ENCODE data around the gene SETD6. TPM values are rescaled to one million over a fixed set of nuclear protein-coding genes. Genes with fewer than 3 reads are reported as not detected.
A peak's percentile ranks its signal among the peaks of the same experiment; 100 is the strongest.

Gene SETD6
- total RNA-seq, 3 donors from 2014 or later (not counting 1 experiment from before 2014, with no cell fraction given), result 20.3 to 34.5 (median 21.3) TPM

DNA sequence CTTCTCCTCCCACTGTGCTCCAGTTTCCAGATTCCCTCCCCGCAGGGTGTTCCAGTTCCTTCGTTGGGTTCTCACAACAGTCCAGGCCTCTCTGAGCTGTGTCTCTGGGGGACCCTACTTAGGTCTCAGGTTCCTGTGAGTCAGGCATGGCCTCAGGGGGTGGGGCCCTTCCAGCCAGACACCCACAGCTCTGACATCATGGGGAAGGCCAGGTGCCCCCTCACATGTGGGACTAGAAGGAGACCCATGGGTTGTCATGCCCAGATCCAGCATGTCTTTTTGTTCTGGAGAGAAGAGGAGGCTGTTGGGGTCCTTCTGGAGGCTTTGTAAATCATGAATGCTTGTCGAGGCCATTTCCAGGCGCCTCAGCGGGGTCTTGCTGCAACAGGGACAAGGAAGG is 47.4 kb upstream of the SETD6 start:
- Mint-ChIP-seq H3K9me3 (no peaks in the 10 kb centered on the region), H3K4me1 (peaks cover 37 to 40% of the 10 kb centered on the region in 2 donors), H3K27me3 (ENCODE audit: low read depth in 2 of 2) (peaks cover 26 to 48% of the 10 kb centered on the region in 2 donors), H3K36me3 (no peaks in the 10 kb centered on the region), H3K4me3 (no peak overlapping the region), H3K27ac (no peak overlapping the region)
- ATAC-seq, result no peak
- no peak overlapping the region for H3K27ac ChIP-seq (ENCODE audit: low read length)
- no peak for DNase-seq
- no peak overlapping the region for H3K4me3 ChIP-seq (ENCODE audit: low read length)
- peaks cover 39% of the 10 kb centered on the region for H3K4me1 ChIP-seq (ENCODE audit: control insufficient read depth, insufficient read depth, low read length)
- intact Hi-C loops (cut with micrococcal nuclease), result no loop called here
- no peaks in the 10 kb centered on the region for H3K36me3 ChIP-seq (ENCODE audit: control insufficient read depth, insufficient read depth, low read length)
- H3K9me3 ChIP-seq (ENCODE audit: control insufficient read depth, insufficient read depth, low read length), result no peaks in the 10 kb centered on the region
- WGBS (ENCODE audit: insufficient coverage), result 92% methylated on average over 5 of the region's 5 CpGs
- H3K27me3 ChIP-seq (ENCODE audit: control insufficient read depth, insufficient read depth, low read length), result peaks cover 20% of the 10 kb centered on the region
- TF ChIP-seq, protein P1, sequence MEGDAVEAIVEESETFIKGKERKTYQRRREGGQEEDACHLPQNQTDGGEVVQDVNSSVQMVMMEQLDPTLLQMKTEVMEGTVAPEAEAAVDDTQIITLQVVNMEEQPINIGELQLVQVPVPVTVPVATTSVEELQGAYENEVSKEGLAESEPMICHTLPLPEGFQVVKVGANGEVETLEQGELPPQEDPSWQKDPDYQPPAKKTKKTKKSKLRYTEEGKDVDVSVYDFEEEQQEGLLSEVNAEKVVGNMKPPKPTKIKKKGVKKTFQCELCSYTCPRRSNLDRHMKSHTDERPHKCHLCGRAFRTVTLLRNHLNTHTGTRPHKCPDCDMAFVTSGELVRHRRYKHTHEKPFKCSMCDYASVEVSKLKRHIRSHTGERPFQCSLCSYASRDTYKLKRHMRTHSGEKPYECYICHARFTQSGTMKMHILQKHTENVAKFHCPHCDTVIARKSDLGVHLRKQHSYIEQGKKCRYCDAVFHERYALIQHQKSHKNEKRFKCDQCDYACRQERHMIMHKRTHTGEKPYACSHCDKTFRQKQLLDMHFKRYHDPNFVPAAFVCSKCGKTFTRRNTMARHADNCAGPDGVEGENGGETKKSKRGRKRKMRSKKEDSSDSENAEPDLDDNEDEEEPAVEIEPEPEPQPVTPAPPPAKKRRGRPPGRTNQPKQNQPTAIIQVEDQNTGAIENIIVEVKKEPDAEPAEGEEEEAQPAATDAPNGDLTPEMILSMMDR (IDR thresholded peaks at IDR 0.05), result no peak

DNA sequence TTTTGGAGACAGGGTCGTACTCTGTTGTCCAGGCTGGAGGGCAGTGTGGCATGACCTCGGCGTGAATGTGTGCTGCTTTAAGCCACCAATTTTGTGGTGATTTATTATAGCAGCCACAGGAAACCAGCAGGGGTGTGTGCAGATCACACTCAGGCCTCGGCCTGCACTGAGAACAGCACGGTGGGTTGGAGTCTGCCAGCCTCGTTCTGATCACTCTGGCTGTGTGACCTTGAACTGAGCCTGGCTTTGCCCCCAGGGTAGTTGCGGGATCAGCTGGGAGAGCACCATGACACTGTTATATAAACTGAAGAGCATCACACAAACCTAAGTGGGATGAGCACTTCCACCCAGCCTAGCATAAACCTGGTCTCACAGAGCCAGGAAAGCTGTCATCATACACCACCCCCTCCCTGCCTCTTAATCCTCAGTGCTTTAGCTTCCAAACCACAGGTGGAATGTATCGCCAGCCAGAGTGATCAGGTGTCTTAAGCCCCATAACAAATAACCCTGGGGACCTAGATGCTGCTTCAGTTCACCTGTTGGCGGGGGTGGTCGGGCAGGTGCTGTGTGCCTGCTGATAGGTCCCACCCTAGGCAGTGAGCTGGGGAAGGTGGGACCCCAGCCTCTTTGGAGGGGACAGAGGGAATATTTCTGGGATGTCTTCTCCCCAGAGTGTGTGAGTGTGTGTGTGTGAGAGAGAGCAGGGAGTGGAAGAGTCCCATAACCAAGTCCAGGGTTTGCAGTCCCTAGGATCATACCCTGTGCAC is 43.9 kb upstream of the SETD6 start:
- DNase-seq, result no peak
- Histone ChIP-seq H3K4me1 (ENCODE audit: control insufficient read depth, insufficient read depth, low read length) (peaks cover 30% of the 10 kb centered on the region), H3K4me3 (ENCODE audit: low read length) (no peak overlapping the region), H3K27ac (ENCODE audit: low read length) (peak overlapping the region; percentile 27), H3K36me3 (ENCODE audit: control insufficient read depth, insufficient read depth, low read length) (no peaks in the 10 kb centered on the region), H3K9me3 (ENCODE audit: control insufficient read depth, insufficient read depth, low read length) (no peaks in the 10 kb centered on the region), H3K27me3 (ENCODE audit: control insufficient read depth, insufficient read depth, low read length) (peaks cover 2% of the 10 kb centered on the region)
- Mint-ChIP-seq H3K4me3 (peak overlapping the region; percentile 61), H3K4me1 (peaks cover 44% of the 10 kb centered on the region in 2 donors), H3K9me3 (no peaks in the 10 kb centered on the region), H3K27me3 (ENCODE audit: low read depth in 2 of 2) (peaks cover 21 to 50% of the 10 kb centered on the region in 2 donors), H3K27ac (peak overlapping the region in 1 of 2 donors; percentile 72), H3K36me3 (no peaks in the 10 kb centered on the region)
- ATAC-seq, result peak; percentile 59 to 92 (median 63)
- intact Hi-C loops (cut with micrococcal nuclease), result no loop called here
- TF ChIP-seq, protein P1 (IDR thresholded peaks at IDR 0.05), result no peak
- WGBS (ENCODE audit: insufficient coverage), result 31% methylated on average over 10 of the region's 10 CpGs

DNA sequence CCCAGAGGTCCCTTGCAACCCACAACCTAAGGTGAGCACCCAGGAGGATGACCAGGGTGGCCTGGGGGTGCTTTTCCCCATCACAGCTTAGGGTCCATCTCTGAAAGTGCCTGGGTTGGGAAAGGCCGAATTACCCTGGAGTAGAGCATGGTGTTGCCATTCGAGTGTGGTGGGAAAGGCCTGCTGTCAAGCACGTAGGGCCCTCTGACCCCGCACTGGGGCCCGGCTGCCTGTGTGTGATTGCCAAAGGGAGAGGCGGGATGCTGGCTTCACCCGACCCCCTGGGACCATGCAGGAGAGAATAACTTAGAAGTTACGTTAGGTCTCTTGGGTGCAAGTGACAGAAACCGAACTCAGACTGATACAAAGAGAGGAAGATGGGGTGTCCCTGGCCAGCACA is 43.1 kb upstream of the SETD6 start:
- peaks cover 30% of the 10 kb centered on the region for H3K4me1 ChIP-seq (ENCODE audit: control insufficient read depth, insufficient read depth, low read length)
- H3K36me3 Mint-ChIP-seq, result no peaks in the 10 kb centered on the region
- H3K9me3 Mint-ChIP-seq, result no peaks in the 10 kb centered on the region
- H3K9me3 ChIP-seq (ENCODE audit: control insufficient read depth, insufficient read depth, low read length), result no peaks in the 10 kb centered on the region
- H3K4me3 ChIP-seq (ENCODE audit: low read length), result no peak overlapping the region
- DNase-seq (no peak), ATAC-seq (no peak)
- TF ChIP-seq, protein P1 (IDR thresholded peaks at IDR 0.05), result no peak
- 90% methylated on average over 9 of the region's 9 CpGs for WGBS (ENCODE audit: insufficient coverage)
- peaks cover 44% of the 10 kb centered on the region in 2 donors for H3K4me1 Mint-ChIP-seq
- no peaks in the 10 kb centered on the region for H3K27me3 ChIP-seq (ENCODE audit: control insufficient read depth, insufficient read depth, low read length)
- peaks cover 15 to 42% of the 10 kb centered on the region in 2 donors for H3K27me3 Mint-ChIP-seq (ENCODE audit: low read depth in 2 of 2)
- H3K27ac Mint-ChIP-seq, result no peak overlapping the region
- H3K36me3 ChIP-seq (ENCODE audit: control insufficient read depth, insufficient read depth, low read length), result no peaks in the 10 kb centered on the region
- H3K27ac ChIP-seq (ENCODE audit: low read length), result no peak overlapping the region
- intact Hi-C loops (cut with micrococcal nuclease), result no loop called here
- H3K4me3 Mint-ChIP-seq, result no peak overlapping the region

Measured in natural killer cell (primary cell).